GM12801 (cell line): ENCODE measurements around the gene RSF1.

Experiments
- TF ChIP-seq, protein P1 (sequence below): IDR thresholded peaks from one replicate; pipeline ENCODE4 v1.5.1; 2011; ENCODE audit warnings: control low read depth; ENCODE audit not compliant: insufficient read length; ENCODE audit errors: extremely low read depth

The RSF1 gene

DNA sequence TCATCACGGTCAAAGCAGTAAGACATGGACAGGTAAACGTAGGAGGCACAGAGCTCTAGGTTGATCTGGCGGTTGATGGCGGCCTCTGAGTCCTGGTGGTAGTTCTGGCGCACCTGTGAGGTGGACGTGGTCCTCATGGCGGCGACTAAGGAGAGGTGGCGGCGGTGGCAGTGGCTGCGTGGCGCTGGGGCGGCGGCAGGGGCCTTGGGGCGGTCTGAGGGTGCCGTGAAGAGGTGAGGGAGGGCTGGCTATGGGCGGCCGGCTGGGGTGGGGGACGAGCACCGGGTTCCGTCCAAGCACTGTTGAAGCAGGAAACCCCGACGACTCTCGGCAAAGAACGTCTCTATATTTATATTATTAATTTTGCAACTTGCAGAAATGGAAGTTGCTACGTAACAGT, 85.6 kb downstream of the RSF1 start:
- TF ChIP-seq, protein P1, sequence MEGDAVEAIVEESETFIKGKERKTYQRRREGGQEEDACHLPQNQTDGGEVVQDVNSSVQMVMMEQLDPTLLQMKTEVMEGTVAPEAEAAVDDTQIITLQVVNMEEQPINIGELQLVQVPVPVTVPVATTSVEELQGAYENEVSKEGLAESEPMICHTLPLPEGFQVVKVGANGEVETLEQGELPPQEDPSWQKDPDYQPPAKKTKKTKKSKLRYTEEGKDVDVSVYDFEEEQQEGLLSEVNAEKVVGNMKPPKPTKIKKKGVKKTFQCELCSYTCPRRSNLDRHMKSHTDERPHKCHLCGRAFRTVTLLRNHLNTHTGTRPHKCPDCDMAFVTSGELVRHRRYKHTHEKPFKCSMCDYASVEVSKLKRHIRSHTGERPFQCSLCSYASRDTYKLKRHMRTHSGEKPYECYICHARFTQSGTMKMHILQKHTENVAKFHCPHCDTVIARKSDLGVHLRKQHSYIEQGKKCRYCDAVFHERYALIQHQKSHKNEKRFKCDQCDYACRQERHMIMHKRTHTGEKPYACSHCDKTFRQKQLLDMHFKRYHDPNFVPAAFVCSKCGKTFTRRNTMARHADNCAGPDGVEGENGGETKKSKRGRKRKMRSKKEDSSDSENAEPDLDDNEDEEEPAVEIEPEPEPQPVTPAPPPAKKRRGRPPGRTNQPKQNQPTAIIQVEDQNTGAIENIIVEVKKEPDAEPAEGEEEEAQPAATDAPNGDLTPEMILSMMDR = no peak

DNA sequence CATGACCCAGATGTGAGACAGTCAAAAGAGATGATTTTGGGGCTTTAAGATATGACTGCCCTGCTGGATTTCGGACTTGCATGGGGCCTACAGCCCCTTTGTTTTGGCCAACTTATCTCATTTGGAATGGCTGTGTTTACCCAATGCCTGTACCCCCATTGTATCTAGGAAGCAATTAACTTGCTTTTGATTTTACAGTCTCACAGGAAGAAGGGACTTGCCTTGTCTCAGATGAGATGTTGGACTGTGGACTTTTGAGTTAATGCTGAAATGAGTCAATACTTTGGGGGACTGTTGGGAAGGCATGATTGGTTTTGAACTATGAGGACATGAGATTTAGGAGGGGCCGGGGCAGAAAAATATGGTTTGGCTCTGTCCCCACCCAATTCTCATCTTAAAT, 88.4 kb downstream of the RSF1 start:
- TF ChIP-seq, protein P1 = no peak

DNA sequence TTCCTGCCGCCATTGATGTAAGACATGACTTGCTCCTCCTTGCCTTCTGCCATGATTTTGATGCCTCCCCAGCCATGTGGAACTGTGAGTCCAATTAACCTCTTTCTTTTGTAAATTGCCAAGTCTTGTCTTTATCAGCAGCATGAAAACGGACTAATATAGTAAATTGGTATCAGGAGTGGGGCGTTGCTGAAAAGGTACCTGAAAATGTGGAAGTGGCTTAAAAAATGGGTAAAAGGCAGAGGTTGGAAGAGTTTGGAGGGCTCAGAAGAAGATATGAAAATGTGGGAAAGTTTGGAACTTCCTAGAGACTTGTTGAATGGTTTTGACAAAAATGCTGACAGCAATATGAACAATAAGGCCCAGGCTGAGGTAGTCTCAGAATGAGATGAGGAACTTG, 89.7 kb downstream of the RSF1 start:
- TF ChIP-seq, protein P1 = no peak

DNA sequence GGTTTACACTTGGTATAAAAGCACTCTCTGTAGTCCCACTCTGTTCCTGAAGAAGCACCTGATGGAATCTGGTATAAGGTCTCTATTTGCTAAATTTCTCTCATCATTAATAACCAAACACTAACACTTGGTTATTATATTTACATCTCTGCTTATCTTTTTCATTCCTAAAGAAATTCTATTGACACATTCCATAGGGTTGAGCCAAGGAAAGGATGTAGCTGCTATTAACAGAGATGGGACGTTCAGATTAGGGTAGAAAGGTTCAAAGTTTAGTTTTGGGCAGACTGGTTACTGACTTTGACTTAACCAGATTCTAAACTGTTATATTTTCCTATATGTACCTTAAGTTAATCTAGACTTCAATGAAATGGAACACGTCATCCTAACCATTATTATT, 91.5 kb downstream of the RSF1 start:
- TF ChIP-seq, protein P1 = no peak

DNA sequence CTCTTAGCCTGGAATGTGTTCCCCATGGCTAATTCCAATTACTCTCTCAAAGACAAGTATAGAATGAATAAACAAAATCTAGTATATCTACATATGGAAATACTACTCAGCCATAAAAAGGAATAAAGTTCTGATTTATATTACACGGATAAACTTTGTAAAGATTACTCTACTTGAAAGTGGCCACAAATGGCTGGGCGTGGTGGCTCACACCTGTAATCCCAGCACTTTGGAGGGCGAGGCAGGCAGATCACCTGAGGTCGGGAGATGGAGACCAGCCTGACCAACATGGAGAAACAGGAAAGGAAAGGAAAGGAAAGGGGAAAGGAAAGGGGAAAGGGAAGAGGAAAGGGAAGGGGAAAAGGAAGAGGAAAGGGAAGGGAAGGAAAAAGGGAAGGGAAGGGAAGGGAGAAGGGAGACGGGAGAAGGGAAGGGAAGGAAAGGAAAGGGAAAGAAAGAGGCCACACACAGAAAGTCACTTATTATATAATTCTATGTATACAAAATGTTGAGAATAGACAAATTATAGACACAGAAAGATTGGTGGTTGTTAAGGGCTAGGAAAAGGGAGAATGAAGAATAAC, 92.2 kb downstream of the RSF1 start:
- TF ChIP-seq, protein P1 = no peak

DNA sequence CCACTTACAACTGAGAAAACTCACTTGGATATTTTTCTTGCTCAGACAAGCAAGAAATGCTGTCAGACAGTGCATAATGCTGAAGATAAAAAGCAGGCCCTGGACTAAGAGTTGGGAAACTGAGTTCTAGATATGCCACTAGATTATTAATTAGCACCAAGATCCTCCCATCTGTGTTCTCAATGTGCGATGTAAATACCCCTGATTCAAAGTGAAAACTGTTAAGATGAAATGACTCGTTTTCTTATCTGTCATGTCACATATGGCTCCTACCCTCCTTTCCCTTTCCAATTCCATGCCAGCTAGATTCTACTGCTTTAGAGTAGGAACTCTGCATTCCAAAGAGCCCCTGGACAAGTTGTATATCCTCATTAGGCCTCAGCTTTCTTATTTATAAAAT, 94.0 kb downstream of the RSF1 start:
- TF ChIP-seq, protein P1 = no peak

DNA sequence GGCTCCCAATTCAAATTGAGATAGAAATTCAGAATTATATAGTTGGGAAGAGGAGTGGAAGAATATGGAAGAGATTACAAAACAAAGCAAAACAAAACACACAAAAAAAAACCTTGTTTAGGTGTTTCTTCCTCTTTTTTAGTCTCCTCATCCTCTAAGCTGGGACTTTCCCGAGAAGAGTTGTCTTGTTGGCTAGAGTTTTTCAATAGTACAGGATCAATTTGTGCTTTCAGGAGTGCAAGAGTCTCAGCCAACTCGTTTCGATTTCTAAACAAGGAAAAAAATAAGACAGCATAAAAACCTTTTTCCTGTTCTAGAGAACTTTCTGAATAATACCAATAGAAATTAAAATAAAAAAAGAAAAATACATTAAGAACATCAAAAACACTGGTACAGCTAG, 95.1 kb downstream of the RSF1 start:
- TF ChIP-seq, protein P1 = no peak
